ENCODE results near the gene METTL16. TPM values are rescaled to one million over a fixed set of nuclear protein-coding genes. Genes with fewer than 3 reads are reported as not detected.

METTL16 gene
- total and polyA plus RNA-seq, 2 donors (not counting 1 experiment from before 2014, with no cell fraction given) = 19.2 to 56.5 TPM

GRCh38 chr17:2372180-2372579 is 139.5 kb downstream of the METTL16 start:
- Histone ChIP-seq H3K9me3 (ENCODE audit: control extremely low read depth in 1 of 3, control insufficient read depth in 2 of 3, insufficient read depth in 1 of 3, low read length in 2 of 3) (no peaks in the 10 kb centered on the region), H3K4me2 (replicated peaks; ENCODE audit: low read depth, low read length, poor library complexity, severe bottlenecking) (no peak overlapping the region), H2AFZ (ENCODE audit: insufficient read depth, low read depth, low read length, poor library complexity, severe bottlenecking) (no peak overlapping the region), H3K9ac (ENCODE audit: low read length) (no peak overlapping the region), H3K27me3 (replicated peaks in 1 of 4; ENCODE audit: control extremely low read depth in 1 of 4, control insufficient read depth in 3 of 4, insufficient read depth in 4 of 4, low read length in 3 of 4) (no peaks in the 10 kb centered on the region), H3K4me3 (ENCODE audit: control extremely low read depth in 1 of 5, extremely low read depth in 1 of 5, insufficient read depth in 1 of 5, low read depth in 2 of 5, low read length in 4 of 5) (no peak overlapping the region), H3K4me1 (ENCODE audit: control insufficient read depth in 2 of 2, insufficient read depth in 2 of 2, low read length in 2 of 2) (no peaks in the 10 kb centered on the region), H4K20me1 (ENCODE audit: control insufficient read depth, insufficient read depth, low read length, poor library complexity, severe bottlenecking) (no peaks in the 10 kb centered on the region), H3K27ac (ENCODE audit: low read length in 2 of 2) (no peak overlapping the region), H3K79me2 (ENCODE audit: control insufficient read depth, insufficient read depth, low read length) (no peaks in the 10 kb centered on the region), H3K36me3 (replicated peaks in 1 of 2; ENCODE audit: control extremely low read depth in 1 of 2, control insufficient read depth in 1 of 2, extremely low read depth in 1 of 2, insufficient read depth in 2 of 2, low read length in 1 of 2) (peaks cover 0 to 5% of the 10 kb centered on the region in 2 experiments)
- ATAC-seq (ENCODE audit: low read depth) (no peak), DNase-seq (no peak)
- Mint-ChIP-seq H3K27me3 (no peaks in the 10 kb centered on the region), H3K4me1 (no peaks in the 10 kb centered on the region), H3K4me3 (no peak overlapping the region), H3K9me3 (ENCODE audit: insufficient read depth) (no peaks in the 10 kb centered on the region), H3K27ac (no peak overlapping the region)
- intact Hi-C loops (cut with micrococcal nuclease) = no loop called here
- POLR2A ChIA-PET = no interaction called here
- CTCF ChIA-PET = no interaction called here
- TF ChIP-seq CTCF (IDR thresholded peaks at IDR 0.05) (no peak), EZH2 (IDR thresholded peaks at IDR 0.05; ENCODE audit: borderline replicate concordance, insufficient read depth, low read depth, low read length, poor library complexity, severe bottlenecking) (no peak)
- WGBS (ENCODE audit: insufficient coverage) = 98% methylated on average over 26 of the region's 26 CpGs

GRCh38 chr17:2371183-2372130 is 140.2 kb downstream of the METTL16 start:
- no peaks in the 10 kb centered on the region for H3K27me3 ChIP-seq (replicated peaks in 1 of 4; ENCODE audit: control extremely low read depth in 1 of 4, control insufficient read depth in 3 of 4, insufficient read depth in 4 of 4, low read length in 3 of 4)
- POLR2A ChIA-PET = no interaction called here
- no peaks in the 10 kb centered on the region for H3K79me2 ChIP-seq (ENCODE audit: control insufficient read depth, insufficient read depth, low read length)
- H3K27ac ChIP-seq (ENCODE audit: low read length in 2 of 2) = no peak overlapping the region
- WGBS (ENCODE audit: insufficient coverage) = 97% methylated on average over 25 of the region's 30 CpGs
- DNase-seq (no peak), ATAC-seq (ENCODE audit: low read depth) (no peak)
- H2AFZ ChIP-seq (ENCODE audit: insufficient read depth, low read depth, low read length, poor library complexity, severe bottlenecking) = no peak overlapping the region
- H3K4me3 Mint-ChIP-seq = no peak overlapping the region
- no peaks in the 10 kb centered on the region for H3K4me1 Mint-ChIP-seq
- no peak overlapping the region for H3K4me2 ChIP-seq (replicated peaks; ENCODE audit: low read depth, low read length, poor library complexity, severe bottlenecking)
- peaks cover 0 to 5% of the 10 kb centered on the region in 2 experiments for H3K36me3 ChIP-seq (replicated peaks in 1 of 2; ENCODE audit: control extremely low read depth in 1 of 2, control insufficient read depth in 1 of 2, extremely low read depth in 1 of 2, insufficient read depth in 2 of 2, low read length in 1 of 2)
- CTCF ChIA-PET = interaction anchor here (0.7 to 2.7 kb wide), 3 partner anchors 11 to 45 kb away, joined by 3 to 11 read pairs (median 4); no protein-coding TSS in a partner anchor
- no peak overlapping the region for H3K4me3 ChIP-seq (ENCODE audit: control extremely low read depth in 1 of 5, extremely low read depth in 1 of 5, insufficient read depth in 1 of 5, low read depth in 2 of 5, low read length in 4 of 5)
- no peak for TF ChIP-seq EZH2 (IDR thresholded peaks at IDR 0.05; ENCODE audit: borderline replicate concordance, insufficient read depth, low read depth, low read length, poor library complexity, severe bottlenecking)
- no peak for TF ChIP-seq CTCF (IDR thresholded peaks at IDR 0.05)
- no peaks in the 10 kb centered on the region for H3K9me3 Mint-ChIP-seq (ENCODE audit: insufficient read depth)
- H3K4me1 ChIP-seq (ENCODE audit: control insufficient read depth in 2 of 2, insufficient read depth in 2 of 2, low read length in 2 of 2) = no peaks in the 10 kb centered on the region
- H3K9ac ChIP-seq (ENCODE audit: low read length) = no peak overlapping the region
- no peak overlapping the region for H3K27ac Mint-ChIP-seq
- no peaks in the 10 kb centered on the region for H4K20me1 ChIP-seq (ENCODE audit: control insufficient read depth, insufficient read depth, low read length, poor library complexity, severe bottlenecking)
- H3K9me3 ChIP-seq (ENCODE audit: control extremely low read depth in 1 of 3, control insufficient read depth in 2 of 3, insufficient read depth in 1 of 3, low read length in 2 of 3) = no peaks in the 10 kb centered on the region
- intact Hi-C loops (cut with micrococcal nuclease) = no loop called here
- no peaks in the 10 kb centered on the region for H3K27me3 Mint-ChIP-seq

Measured in B cell (primary cell).